H7 (cell line): Measurements from ENCODE around the gene PCGF3. TPM values are rescaled to one million over a fixed set of nuclear protein-coding genes. Genes with fewer than 3 reads are reported as not detected.
"Not testable (repeated sequence)": the region's sequence is repeated elsewhere in the genome, so short reads cannot be mapped to it uniquely, and the experiment has no call there.

Experiments
- DNase-seq: peaks from one replicate; pipeline ENCODE4 v3.0.0; 2012
- H3K27me3 ChIP-seq: 2 replicates; pipeline ENCODE4 v1.6.0; 2011; ENCODE audit warnings: mild to moderate bottlenecking, low read length; ENCODE audit not compliant: control insufficient read depth, insufficient read depth
- H3K36me3 ChIP-seq: replicated peaks from 2 replicates; pipeline ENCODE4 v1.5.1; 2011; ENCODE audit warnings: low read length; ENCODE audit not compliant: control insufficient read depth, insufficient read depth
- H3K4me3 ChIP-seq: 2 replicates; pipeline ENCODE4 v1.5.1; 2011; ENCODE audit warnings: low read depth, mild to moderate bottlenecking, control low read depth, low read length, moderate library complexity; ENCODE audit not compliant: insufficient read depth
- total RNA-seq: library from RNA; depleted of rRNA; stranded (reverse); fragments of >200 nt; shearing (Covaris generic); gene quantifications from 2 replicates; pipeline ENCODE4 v1.2.3, GENCODE V29; 2014

PCGF3 gene
- total RNA-seq, 1 experiment from 2014 or later, result 53.6 TPM

- DNase-seq, result peak; percentile 97
- Histone ChIP-seq H3K27me3 (no peaks in the 10 kb centered on the region), H3K4me3 (no peak overlapping the region), H3K36me3 (no peaks in the 10 kb centered on the region)
Measured at GRCh38 chr4:683982-684622, 21.5 kb upstream of the PCGF3 start.

- Histone ChIP-seq H3K4me3 (no peak overlapping the region), H3K27me3 (no peaks in the 10 kb centered on the region), H3K36me3 (no peaks in the 10 kb centered on the region)
- DNase-seq, result no peak
Measured at GRCh38 chr4:684623-685327, 20.9 kb upstream of the PCGF3 start.

- no peak for DNase-seq
- no peaks in the 10 kb centered on the region for H3K27me3 ChIP-seq
- H3K36me3 ChIP-seq, result no peaks in the 10 kb centered on the region
- no peak overlapping the region for H3K4me3 ChIP-seq
Measured at GRCh38 chr4:685679-686412, 19.8 kb upstream of the PCGF3 start.

- no peaks in the 10 kb centered on the region for H3K27me3 ChIP-seq
- DNase-seq, result no peak
- H3K36me3 ChIP-seq, result no peaks in the 10 kb centered on the region
- no peak overlapping the region for H3K4me3 ChIP-seq
Measured at GRCh38 chr4:686413-687040, 19.1 kb upstream of the PCGF3 start.

GRCh38 chr4:687048-687970 is 18.3 kb upstream of the PCGF3 start:
- no peak for DNase-seq
- no peaks in the 10 kb centered on the region for H3K36me3 ChIP-seq
- H3K4me3 ChIP-seq, result no peak overlapping the region

GRCh38 chr4:687971-688853 is 17.4 kb upstream of the PCGF3 start:
- peak; percentile 96 for DNase-seq
- H3K36me3 ChIP-seq, result no peaks in the 10 kb centered on the region
- peak overlapping the region; percentile 44 for H3K4me3 ChIP-seq
- H3K27me3 ChIP-seq, result no peaks in the 10 kb centered on the region

More at GRCh38 chr4:687048-687970, 18.3 kb upstream of the PCGF3 start:
- no peaks in the 10 kb centered on the region for H3K27me3 ChIP-seq

- DNase-seq, result peak; percentile 92
- Histone ChIP-seq H3K36me3 (no peaks in the 10 kb centered on the region), H3K27me3 (no peaks in the 10 kb centered on the region), H3K4me3 (peak within 1 kb of the TSS; percentile 44)
Measured at GRCh38 chr4:688854-689681, 16.6 kb upstream of the PCGF3 start, which contains the start of gene SLC49A3. SLC49A3 (minus strand) TSS chr4:689151; CDS start chr4:689127, 24 bp downstream.

- no peak for DNase-seq
- Histone ChIP-seq H3K36me3 (no peaks in the 10 kb centered on the region), H3K27me3 (no peaks in the 10 kb centered on the region), H3K4me3 (peak overlapping the region; percentile 44; the same call in 1 of the 2 replicates)
Measured at GRCh38 chr4:689723-690122, 15.9 kb upstream of the PCGF3 start.

GRCh38 chr4:692771-693554 is 12.7 kb upstream of the PCGF3 start:
- Histone ChIP-seq H3K36me3 (no peaks in the 10 kb centered on the region), H3K4me3 (no peak overlapping the region), H3K27me3 (no peaks in the 10 kb centered on the region)
- DNase-seq, result peak; percentile 62

GRCh38 chr4:694341-694940 is 11.2 kb upstream of the PCGF3 start:
- not testable (repeated sequence) for H3K27me3 ChIP-seq, DNase-seq

GRCh38 chr4:699816-700580 is 5.6 kb upstream of the PCGF3 start:
- Histone ChIP-seq H3K4me3 (no peak overlapping the region), H3K36me3 (no peaks in the 10 kb centered on the region), H3K27me3 (no peaks in the 10 kb centered on the region)
- no peak for DNase-seq

More at GRCh38 chr4:694341-694940, 11.2 kb upstream of the PCGF3 start:
- H3K36me3 ChIP-seq, H3K4me3 ChIP-seq: not testable (repeated sequence)
